Activated naive CD4-positive, alpha-beta T cell treated with anti-CD3 and anti-CD28 coated beads, Interleukin-2, amount 50 U/mL, for 72 hours (primary cell): ENCODE measurements around the gene KRT39. TPM values are rescaled to one million over a fixed set of nuclear protein-coding genes. Genes with fewer than 3 reads are reported as not detected.
"Not testable (repeated sequence)": the region's sequence is repeated elsewhere in the genome, so short reads cannot be mapped to it uniquely, and the experiment has no call there.

Experiments
- ATAC-seq, 2 donors: fragments of 150-1000 bp; cut with Tn5 transposase; 2 replicates each; pipeline ENCODE4 v1.10.0; 2021; ENCODE audit warnings: mild to moderate bottlenecking in 2 of 2, moderate library complexity in 2 of 2
- DNase-seq, 2 donors: peaks; one replicate each; pipeline ENCODE4 v3.0.0; 2021 to 2022; ENCODE audit warnings: low spot score in 2 of 2
- H3K27ac Mint-ChIP-seq, 2 donors: one replicate each; pipeline ENCODE4 v1.8.0; 2022; ENCODE audit warnings: mild to moderate bottlenecking in 2 of 2, mixed read lengths in 2 of 2
- H3K36me3 Mint-ChIP-seq, 2 donors: one replicate each; pipeline ENCODE4 v1.8.0; 2022; ENCODE audit warnings: mixed read lengths in 2 of 2
- H3K9me3 Mint-ChIP-seq, 2 donors: one replicate each; pipeline ENCODE4 v1.8.0; 2022; ENCODE audit warnings: mixed read lengths in 2 of 2
- total RNA-seq, 2 donors: library from RNA; stranded (reverse); gene quantifications; one replicate each; pipeline ENCODE4 v1.2.3, GENCODE V29; 2022

Gene KRT39
- total RNA-seq = not detected

GRCh38 chr17:40966848-40967247, at the start of gene KRT39:
KRT39 (minus strand) TSS chr17:40966948; CDS start chr17:40966856, 92 bp downstream.
- Mint-ChIP-seq H3K36me3 (no peaks in the 10 kb centered on the region), H3K27ac (no peak within 1 kb of the TSS)
- no peak for ATAC-seq

DNA sequence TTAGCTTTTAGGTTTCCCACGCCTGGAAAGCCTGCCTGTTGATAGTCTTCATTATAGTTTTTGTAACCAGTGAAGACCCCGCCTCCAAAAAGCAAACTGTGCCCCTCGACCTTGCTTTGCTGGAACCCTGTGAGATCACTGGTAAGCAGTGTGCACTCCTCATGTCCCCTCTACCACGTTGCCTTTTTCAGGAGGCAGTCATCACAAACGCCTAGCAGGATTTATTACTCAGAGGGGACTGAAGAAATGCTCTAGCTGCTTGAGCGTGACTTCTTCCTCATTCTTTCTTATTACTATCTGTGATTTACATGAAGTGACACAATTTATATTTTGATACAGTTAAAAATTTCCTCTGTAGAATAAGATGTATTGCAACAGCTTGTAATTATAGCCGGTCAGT, 48.7 kb upstream of the KRT39 start:
- no peaks in the 10 kb centered on the region for H3K9me3 Mint-ChIP-seq
- H3K36me3 Mint-ChIP-seq = no peaks in the 10 kb centered on the region
- DNase-seq (no peak), ATAC-seq (no peak)
- no peak overlapping the region for H3K27ac Mint-ChIP-seq

More at GRCh38 chr17:40966848-40967247, at the start of gene KRT39:
- DNase-seq = no peak
- no peaks in the 10 kb centered on the region for H3K9me3 Mint-ChIP-seq

GRCh38 chr17:41013606-41014005, 46.9 kb upstream of the KRT39 start:
- DNase-seq = no peak
- no peak overlapping the region for H3K27ac Mint-ChIP-seq

GRCh38 chr17:41013181-41013580, 46.4 kb upstream of the KRT39 start:
- Mint-ChIP-seq H3K36me3 (no peaks in the 10 kb centered on the region), H3K9me3 (no peaks in the 10 kb centered on the region), H3K27ac (no peak overlapping the region)
- no peak for ATAC-seq
- DNase-seq = no peak

More at GRCh38 chr17:41013606-41014005, 46.9 kb upstream of the KRT39 start:
- ATAC-seq = no peak
- Mint-ChIP-seq H3K36me3 (no peaks in the 10 kb centered on the region), H3K9me3 (no peaks in the 10 kb centered on the region)

- Mint-ChIP-seq H3K9me3 (no peaks in the 10 kb centered on the region), H3K27ac (no peak overlapping the region), H3K36me3 (no peaks in the 10 kb centered on the region)
- no peak for ATAC-seq
- no peak for DNase-seq
Observed at GRCh38 chr17:41012326-41013120, 45.8 kb upstream of the KRT39 start.

- no peak overlapping the region for H3K27ac Mint-ChIP-seq
- DNase-seq (no peak), ATAC-seq (no peak)
- H3K36me3 Mint-ChIP-seq = no peaks in the 10 kb centered on the region
- no peaks in the 10 kb centered on the region for H3K9me3 Mint-ChIP-seq
Observed at GRCh38 chr17:41010441-41010840, 43.7 kb upstream of the KRT39 start.

DNA sequence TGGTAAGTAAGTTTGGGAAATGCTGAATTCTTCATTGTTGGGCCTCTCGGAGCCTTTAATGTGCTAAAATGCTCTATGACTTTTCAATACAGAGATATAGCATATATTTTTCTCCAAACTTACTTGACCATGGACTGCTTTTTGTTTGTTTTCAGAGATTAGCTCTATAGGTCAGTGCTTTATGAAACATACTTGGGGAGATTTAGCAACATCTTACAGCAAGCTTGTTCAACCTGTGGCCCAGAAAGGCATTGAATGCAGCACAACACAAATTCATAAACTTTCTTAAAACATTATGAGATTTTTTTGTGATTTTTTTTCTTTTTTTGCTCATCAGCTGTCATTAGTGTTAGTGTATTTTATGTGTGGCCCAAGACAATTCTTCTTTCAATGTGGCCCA, 43.2 kb upstream of the KRT39 start:
- ATAC-seq = no peak
- no peaks in the 10 kb centered on the region for H3K9me3 Mint-ChIP-seq
- DNase-seq = no peak
- H3K27ac Mint-ChIP-seq = no peak overlapping the region
- no peaks in the 10 kb centered on the region for H3K36me3 Mint-ChIP-seq

DNA sequence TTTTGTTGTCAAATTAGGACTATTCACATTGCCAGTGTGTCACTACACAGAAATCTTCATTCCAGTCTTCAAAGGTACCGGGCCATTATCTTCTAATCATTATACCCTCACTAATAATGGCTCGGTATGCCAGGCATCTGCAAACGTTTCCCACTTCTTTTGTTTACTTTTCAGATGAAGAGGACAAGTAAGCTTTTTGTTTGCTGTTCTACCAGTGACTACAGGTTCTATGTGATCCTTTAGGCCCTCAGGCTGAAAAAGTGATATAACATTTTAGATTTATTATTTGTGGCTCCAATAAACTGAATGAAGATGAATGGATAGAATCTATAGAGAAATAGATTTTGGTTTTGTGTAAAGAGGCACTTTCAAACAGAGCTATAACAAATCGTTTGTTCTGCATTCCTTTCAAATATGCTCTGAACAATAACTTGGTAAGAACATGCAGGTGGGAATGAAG, 42.6 kb upstream of the KRT39 start:
- Mint-ChIP-seq H3K9me3 (no peaks in the 10 kb centered on the region), H3K36me3 (no peaks in the 10 kb centered on the region), H3K27ac (no peak overlapping the region)
- DNase-seq = no peak
- ATAC-seq = no peak

DNA sequence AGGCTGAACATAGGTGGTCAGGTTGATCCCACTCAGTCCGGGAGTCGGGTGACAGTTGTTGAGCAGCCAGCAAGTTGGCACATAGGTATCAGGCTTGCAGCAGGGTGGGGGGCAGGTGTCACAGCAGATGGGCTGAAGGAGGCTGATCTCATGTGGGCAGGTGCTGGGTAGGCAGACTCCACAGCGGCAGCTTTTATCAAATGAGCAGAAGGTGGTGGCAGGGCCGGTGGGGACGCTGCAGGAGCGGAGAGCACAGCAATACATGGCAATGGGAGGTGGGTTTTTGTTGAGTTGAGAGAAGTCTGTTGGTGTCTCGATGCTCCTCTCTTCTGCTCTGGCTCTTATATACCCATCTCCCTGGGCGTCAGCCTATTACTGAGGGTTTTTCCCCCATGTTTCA, 42.1 kb upstream of the KRT39 start, which contains the start of gene KRTAP3-1:
KRTAP3-1 (minus strand) TSS at position 318 of the 400 bp plus-strand sequence; CDS start at position 264, 54 bp downstream.
- Mint-ChIP-seq H3K27ac (no peak within 1 kb of the TSS), H3K9me3 (no peaks in the 10 kb centered on the region), H3K36me3 (no peaks in the 10 kb centered on the region)
- no peak for ATAC-seq
- no peak for DNase-seq

GRCh38 chr17:41004397-41004796, 37.6 kb upstream of the KRT39 start:
- H3K9me3 Mint-ChIP-seq = no peaks in the 10 kb centered on the region
- DNase-seq (no peak), ATAC-seq (no peak)
- H3K36me3 Mint-ChIP-seq = no peaks in the 10 kb centered on the region
- no peak overlapping the region for H3K27ac Mint-ChIP-seq

- Mint-ChIP-seq H3K9me3 (no peaks in the 10 kb centered on the region), H3K36me3 (no peaks in the 10 kb centered on the region), H3K27ac (no peak overlapping the region)
- ATAC-seq = no peak
- no peak for DNase-seq
Observed at GRCh38 chr17:41003926-41004325, 37.2 kb upstream of the KRT39 start.

- H3K9me3 Mint-ChIP-seq = no peaks in the 10 kb centered on the region
- H3K27ac Mint-ChIP-seq = no peak overlapping the region
- H3K36me3 Mint-ChIP-seq = no peaks in the 10 kb centered on the region
- no peak for ATAC-seq
- DNase-seq = no peak
Observed at GRCh38 chr17:41002814-41003213, 36.1 kb upstream of the KRT39 start.

- DNase-seq (no peak), ATAC-seq (no peak)
- Mint-ChIP-seq H3K36me3 (no peaks in the 10 kb centered on the region), H3K9me3 (no peaks in the 10 kb centered on the region), H3K27ac (no peak overlapping the region)
Observed at GRCh38 chr17:41001795-41002194, 35.0 kb upstream of the KRT39 start.

DNA sequence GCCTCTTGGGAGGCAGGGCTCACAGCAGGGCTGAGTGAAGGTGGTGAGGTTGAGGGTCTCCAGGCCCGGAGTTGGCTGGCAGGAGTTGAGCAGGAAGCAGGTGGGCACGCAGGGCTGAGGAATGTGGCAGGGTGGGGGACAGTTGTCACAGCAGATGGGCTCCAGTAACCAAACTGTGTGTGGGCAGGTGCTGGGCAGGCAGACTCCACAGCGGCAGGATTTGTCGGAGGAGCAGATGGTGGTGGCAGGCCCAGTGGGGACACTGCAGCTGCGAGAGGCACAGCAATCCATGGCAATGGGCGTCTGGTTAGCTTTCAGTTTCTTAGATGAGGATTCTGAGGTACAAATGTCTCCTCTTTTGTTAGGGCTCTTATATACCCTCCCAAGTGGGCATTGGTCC, 32.8 kb upstream of the KRT39 start, which contains the start of gene KRTAP3-2:
KRTAP3-2 (minus strand) TSS at position 344 of the 400 bp plus-strand sequence; CDS start at position 291, 53 bp downstream.
- H3K9me3 Mint-ChIP-seq, ATAC-seq, H3K27ac Mint-ChIP-seq, DNase-seq, H3K36me3 Mint-ChIP-seq: not testable (repeated sequence)

- no peaks in the 10 kb centered on the region for H3K9me3 Mint-ChIP-seq
- ATAC-seq (no peak), DNase-seq (no peak)
- H3K27ac Mint-ChIP-seq = no peak overlapping the region
- H3K36me3 Mint-ChIP-seq = peaks cover 0 to 4% of the 10 kb centered on the region in 2 donors
Observed at GRCh38 chr17:40997361-40997760, 30.6 kb upstream of the KRT39 start.

DNA sequence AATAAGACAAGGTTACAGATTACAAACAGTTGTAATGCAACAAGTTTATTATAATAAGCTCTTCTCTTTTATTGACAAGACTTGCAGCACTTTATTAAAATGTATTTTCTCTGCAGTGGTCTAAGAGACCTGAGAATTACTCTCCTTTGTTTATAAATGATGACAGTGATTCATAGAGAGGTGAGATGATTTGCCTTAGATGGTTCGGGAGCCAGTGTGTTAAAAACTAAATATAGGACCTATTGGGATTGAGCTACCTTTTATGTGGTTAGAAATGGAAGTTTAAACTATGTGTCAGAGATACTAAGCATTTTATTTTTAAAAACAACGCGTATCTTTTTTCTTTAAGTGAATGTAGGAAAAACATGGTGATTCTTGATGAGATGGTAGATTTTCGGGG, 30.1 kb upstream of the KRT39 start:
- DNase-seq (no peak), ATAC-seq (peak in 1 of 2 donors; percentile 34)
- H3K27ac Mint-ChIP-seq = no peak overlapping the region
- H3K36me3 Mint-ChIP-seq = peaks cover 0 to 5% of the 10 kb centered on the region in 2 donors
- no peaks in the 10 kb centered on the region for H3K9me3 Mint-ChIP-seq

DNA sequence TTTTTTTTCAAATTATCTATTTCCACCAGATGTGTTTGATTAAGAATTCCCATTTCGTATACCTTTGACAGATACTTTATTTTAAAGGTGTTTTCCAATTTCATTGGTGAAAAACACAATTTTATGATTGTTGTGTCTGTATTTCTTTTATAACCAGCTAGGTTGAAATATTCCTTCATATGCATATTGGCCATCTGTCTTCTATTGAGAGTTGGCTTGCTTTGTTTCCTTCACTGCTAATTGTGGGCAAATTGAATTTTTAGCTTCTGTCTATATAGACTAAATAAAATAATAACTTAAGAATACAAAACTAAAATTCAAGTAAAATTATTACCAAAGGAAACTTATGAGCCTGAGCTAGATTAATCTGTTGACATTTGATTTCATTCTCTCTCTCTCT, 28.4 kb upstream of the KRT39 start:
- Mint-ChIP-seq H3K27ac (no peak overlapping the region), H3K36me3 (peaks cover 0 to 5% of the 10 kb centered on the region in 2 donors), H3K9me3 (no peaks in the 10 kb centered on the region)
- no peak for DNase-seq
- no peak for ATAC-seq

GRCh38 chr17:40993839-40994238, 27.1 kb upstream of the KRT39 start, which contains the start of gene KRTAP3-3:
KRTAP3-3 (minus strand) TSS chr17:40994164; CDS start chr17:40994097, 67 bp downstream.
- H3K36me3 Mint-ChIP-seq = peaks cover 0 to 5% of the 10 kb centered on the region in 2 donors
- no peak within 1 kb of the TSS for H3K27ac Mint-ChIP-seq
- no peak for DNase-seq
- no peaks in the 10 kb centered on the region for H3K9me3 Mint-ChIP-seq
- no peak for ATAC-seq
